ENCODE results near the gene RBMS3.

The RBMS3 gene

GRCh38 chr3:29747991-29748390 lies 467.1 kb downstream of the RBMS3 start:
- DNase-seq (ENCODE audit: low spot score) = no peak
- no peak for TF ChIP-seq CTCF (IDR thresholded peaks at IDR 0.05)
- Histone ChIP-seq H3K4me3 (no peak overlapping the region), H3K27ac (peak overlapping the region in 1 of 2 donors; percentile 24)

GRCh38 chr3:29751647-29752314 lies 470.9 kb downstream of the RBMS3 start:
- no peak overlapping the region for H3K4me3 ChIP-seq
- no peak for DNase-seq (ENCODE audit: low spot score)
- TF ChIP-seq CTCF (IDR thresholded peaks at IDR 0.05) = no peak
- H3K27ac ChIP-seq = peak overlapping the region in 1 of 2 donors; percentile 12

GRCh38 chr3:29754346-29754745 lies 473.5 kb downstream of the RBMS3 start:
- no peak overlapping the region for H3K4me3 ChIP-seq
- TF ChIP-seq CTCF (IDR thresholded peaks at IDR 0.05) = no peak
- peak overlapping the region in 1 of 2 donors; percentile 10 for H3K27ac ChIP-seq
- no peak for DNase-seq (ENCODE audit: low spot score)

GRCh38 chr3:29755416-29755815 lies 474.5 kb downstream of the RBMS3 start:
- Histone ChIP-seq H3K4me3 (no peak overlapping the region), H3K27ac (no peak overlapping the region)
- no peak for TF ChIP-seq CTCF (IDR thresholded peaks at IDR 0.05)
- no peak for DNase-seq (ENCODE audit: low spot score)

- no peak for DNase-seq (ENCODE audit: low spot score)
- Histone ChIP-seq H3K4me3 (no peak overlapping the region), H3K27ac (peak overlapping the region; percentile 46 to 83)
Observed at GRCh38 chr3:29757054-29757777, 476.3 kb downstream of the RBMS3 start.

GRCh38 chr3:29758108-29758433 lies 477.2 kb downstream of the RBMS3 start:
- Histone ChIP-seq H3K27ac (peak overlapping the region; percentile 83 to 84), H3K4me3 (no peak overlapping the region)
- no peak for DNase-seq (ENCODE audit: low spot score)
- TF ChIP-seq CTCF (IDR thresholded peaks at IDR 0.05) = no peak

More at GRCh38 chr3:29757054-29757777, 476.3 kb downstream of the RBMS3 start:
- no peak for TF ChIP-seq CTCF (IDR thresholded peaks at IDR 0.05)

All from coronary artery (tissue), 2 donors.